Right lung (tissue), 5 donors: ENCODE results near the gene BRD9. TPM values are rescaled to one million over a fixed set of nuclear protein-coding genes. Genes with fewer than 3 reads are reported as not detected.
"Not testable (repeated sequence)": the region's sequence is repeated elsewhere in the genome, so short reads cannot be mapped to it uniquely, and the experiment has no call there.

Source experiments
- DNase-seq, 2 donors: peaks; one replicate each; pipeline ENCODE4 v3.0.0-alpha.2; 2013
- polyA plus RNA-seq, 5 donors: library from polyadenylated mRNA; unstranded; fragments of 120-200 nt; gene quantifications; one replicate each; pipeline versions ENCODE4 v1.2.1 to v1.2.3, GENCODE V29; 2013; ENCODE audit warnings: inconsistent platforms in 1 of 5, low replicate concordance in 1 of 5; ENCODE audit not compliant: insufficient read length in 5 of 5, insufficient read depth in 1 of 5

The BRD9 gene
- polyA plus RNA-seq, 5 donors = 43.0 to 53.8 (median 49.0) TPM

DNA sequence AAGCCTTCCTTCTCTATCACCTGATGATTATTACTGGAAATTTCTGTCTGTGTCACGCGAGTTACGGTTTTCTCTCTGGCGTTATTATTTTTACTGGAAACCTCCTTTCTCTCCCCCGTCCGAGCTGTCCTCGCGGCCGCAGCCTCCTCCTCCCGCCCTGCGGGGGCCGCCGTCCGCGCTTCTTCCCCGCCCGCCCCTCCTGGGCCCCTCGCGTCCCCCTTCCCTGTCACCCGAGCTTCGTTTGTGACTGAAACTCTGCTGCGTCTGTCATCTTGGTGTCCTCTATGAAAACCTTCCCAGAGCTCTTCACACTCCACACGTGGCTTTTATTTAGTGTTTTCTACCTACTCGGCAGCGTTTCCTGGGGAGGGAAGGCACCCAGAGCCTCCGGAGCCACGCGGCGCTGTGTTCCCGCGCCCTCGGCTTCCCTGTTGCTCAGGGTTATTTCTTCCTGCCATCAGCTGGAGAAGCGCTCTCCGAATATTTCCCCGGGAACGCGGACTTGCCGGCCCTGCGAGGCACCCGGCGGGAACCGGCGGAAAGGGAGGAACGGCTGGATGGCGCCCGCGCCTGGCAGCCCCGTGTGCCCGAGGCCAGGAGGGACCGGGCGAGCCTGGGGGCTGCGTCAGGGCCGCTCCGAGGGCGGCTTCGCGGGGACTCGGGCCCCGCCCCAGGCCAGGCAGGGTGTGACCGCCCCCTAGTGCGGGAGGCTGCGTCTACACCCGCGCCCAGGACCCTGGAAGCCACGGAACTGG is 34.0 kb upstream of the BRD9 start:
- peak; percentile 40 to 42 for DNase-seq

DNA sequence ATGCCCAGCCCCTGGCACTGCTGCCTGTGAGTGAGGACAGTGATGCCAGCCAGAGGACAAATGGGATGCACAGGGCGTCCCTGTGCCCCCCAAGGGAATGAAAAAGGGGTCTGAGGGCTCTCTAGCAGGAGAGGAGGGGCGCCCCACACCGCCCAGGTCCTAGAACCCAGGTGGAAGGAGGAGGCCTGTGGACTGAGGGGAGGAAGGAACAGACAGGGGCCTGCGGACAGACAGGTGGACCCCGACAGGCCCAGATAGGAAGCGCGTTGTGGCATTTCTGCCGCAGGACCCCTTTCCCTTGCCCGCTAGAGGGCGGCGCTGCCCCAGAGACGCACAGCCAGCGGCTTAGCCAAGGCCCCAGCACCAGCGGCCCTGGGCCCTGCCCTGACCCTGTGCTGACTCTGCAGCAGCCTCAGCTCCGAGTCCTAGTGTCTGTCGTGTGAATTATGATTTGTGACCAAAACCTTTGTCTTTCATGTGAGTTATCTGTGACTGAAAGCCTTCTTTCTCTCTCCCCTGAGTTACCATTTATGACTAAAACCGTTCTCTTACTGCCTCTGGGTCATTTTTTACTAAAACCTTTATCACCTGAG is 30.8 kb upstream of the BRD9 start:
- peak; percentile 59 to 70 for DNase-seq

DNA sequence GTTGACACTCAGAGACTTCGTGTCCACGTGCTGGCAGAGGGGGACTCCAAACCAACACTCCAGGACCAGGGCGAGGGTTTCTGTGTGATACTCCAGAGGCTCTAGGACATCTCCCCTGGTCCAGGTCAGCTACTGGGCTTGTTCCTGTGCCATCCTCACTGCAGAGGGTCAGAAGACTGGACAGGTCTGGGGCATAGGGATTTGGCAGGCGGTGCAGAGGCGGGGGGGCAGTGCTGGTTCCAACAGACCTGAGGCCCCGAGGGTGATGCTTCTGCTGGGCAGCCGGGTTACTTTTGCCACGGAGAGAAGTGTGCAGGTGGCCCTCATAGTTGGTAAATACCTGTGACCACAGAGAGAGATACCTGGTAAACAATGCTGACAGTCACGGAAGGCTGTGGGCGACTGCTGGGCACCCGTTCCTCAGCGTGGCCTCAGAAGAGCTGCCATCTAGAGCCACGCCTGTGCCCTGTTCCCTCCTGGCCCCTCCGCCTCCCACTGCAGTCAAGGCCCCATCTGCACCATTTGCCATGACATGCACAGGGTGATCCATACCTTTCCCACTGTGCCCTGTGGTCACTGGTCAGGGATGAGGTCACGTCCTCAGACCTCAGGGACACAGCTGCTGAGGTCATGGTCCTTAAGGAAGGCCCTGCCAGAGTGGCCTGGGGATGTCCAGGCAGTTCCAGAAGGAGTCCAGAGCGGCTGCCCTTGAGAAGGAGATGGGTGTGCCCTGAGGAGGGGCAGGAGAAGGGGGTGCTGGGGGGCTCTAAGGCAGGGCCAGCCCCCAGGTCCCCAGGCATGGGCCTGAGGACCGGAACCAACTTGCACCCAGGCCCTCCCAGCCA is 30.1 kb upstream of the BRD9 start:
- DNase-seq = no peak

DNA sequence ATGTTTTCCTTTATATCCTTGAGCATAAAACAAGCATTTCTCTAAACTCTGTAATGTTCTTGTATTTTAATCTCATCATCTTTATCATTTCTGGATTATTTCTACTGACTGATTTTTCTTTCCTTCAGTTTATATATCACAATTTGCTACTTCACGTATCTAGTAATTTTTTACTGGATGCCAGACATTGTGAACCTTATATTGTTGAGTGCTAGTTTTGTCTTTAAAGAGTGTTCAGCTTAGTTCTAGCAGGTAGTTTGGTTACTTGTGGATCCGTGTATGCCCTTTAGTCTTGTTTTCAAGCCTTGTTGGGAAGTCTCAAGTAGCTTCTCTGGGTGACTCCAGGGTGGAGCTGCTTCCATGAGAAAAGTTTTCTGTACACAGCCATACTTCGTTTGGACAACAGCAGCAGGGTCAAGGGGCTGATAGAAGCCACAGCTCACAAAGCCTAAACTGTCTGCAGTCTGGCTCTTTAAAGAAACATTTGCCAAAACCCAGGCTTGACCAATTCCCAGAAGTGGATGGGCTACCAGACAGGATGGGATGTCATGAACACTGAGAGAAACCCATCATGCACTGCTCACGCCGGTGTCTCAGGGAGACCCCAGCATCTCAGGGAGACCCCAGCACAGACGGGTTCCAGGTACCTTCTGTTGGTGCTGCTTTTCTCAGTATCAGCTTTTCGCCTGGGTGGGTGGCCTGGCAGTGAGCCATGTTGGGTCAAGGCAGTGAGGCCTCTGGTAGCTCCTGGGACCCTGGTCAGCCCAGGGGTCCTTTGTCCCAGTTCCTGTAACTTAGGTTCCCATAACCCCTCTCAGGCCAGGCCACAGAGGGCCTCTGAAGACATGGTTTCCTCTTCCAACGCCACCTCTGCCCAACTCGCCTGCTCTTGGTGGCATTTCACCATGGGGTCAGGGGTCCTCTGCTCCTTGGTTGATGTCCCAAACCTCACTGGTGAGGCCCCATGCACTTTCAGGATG is 29.1 kb upstream of the BRD9 start:
- DNase-seq = no peak

DNA sequence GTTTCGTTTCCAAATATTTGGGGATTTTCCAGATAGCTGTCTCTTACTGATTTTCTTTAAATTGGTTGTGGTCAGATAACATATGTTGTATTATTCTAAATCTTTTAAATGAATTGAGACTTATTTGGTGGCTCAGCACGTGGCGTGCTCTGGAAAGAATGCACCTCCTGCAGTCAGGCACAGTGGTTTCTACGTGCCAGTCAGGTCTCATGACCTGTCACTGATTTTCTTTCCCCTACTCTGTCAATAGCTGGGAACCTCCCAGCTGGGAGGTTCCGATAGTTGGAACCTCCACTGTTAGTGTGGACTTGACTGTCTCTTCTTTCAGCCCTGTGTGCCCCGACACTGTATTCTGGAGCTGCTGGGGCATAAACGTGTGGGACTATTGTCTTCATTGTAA is 27.7 kb upstream of the BRD9 start:
- DNase-seq = no peak

DNA sequence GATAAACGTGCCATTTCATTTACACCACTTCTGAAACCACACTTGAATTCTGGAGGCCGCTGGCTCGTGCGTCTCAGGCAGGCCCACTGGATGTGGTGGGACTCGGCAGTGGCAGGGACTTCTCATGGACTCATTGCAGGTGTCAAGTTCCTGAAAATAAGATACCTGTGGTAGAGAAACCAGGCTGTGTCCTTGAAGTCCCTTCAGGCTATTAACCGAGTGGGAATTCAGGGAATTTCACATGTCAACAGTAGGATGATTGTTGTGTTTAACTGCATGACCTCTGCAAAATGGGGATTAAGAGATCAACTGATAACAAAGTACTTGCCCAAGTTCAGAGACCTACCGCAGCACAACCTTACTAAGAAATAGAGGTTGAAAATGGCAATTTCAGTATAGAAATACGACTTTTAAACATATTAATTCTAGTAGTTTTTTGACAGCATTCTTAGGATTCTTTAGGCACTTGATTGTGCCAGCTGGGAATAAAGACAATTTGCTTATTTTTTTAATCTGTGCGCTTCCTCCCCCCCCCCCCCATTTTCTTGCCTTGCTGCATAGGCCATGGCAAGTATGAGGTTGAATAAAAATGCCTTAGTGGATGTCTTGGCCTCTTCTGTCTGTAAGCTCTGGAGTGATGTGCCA is 26.9 kb upstream of the BRD9 start:
- no peak for DNase-seq

DNA sequence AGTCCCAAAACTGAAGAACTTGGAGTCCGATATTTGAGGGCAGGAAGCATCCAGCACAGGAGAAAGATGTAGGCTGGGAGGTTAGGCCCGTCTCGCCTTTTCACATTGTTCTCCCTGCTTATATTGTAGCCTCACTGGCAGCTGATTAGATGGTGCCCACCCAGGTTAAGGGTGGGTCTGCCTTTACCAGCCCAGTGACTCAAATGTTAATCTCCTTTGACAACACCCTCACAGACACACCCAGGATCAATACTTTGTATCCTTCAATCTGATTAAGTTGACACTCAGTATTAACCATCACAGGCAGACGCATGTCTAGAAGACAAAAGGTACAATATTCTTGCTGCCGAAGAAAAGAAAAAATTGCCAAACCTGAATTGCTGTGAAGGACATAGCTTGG is 26.1 kb upstream of the BRD9 start:
- DNase-seq = not testable (repeated sequence)

DNA sequence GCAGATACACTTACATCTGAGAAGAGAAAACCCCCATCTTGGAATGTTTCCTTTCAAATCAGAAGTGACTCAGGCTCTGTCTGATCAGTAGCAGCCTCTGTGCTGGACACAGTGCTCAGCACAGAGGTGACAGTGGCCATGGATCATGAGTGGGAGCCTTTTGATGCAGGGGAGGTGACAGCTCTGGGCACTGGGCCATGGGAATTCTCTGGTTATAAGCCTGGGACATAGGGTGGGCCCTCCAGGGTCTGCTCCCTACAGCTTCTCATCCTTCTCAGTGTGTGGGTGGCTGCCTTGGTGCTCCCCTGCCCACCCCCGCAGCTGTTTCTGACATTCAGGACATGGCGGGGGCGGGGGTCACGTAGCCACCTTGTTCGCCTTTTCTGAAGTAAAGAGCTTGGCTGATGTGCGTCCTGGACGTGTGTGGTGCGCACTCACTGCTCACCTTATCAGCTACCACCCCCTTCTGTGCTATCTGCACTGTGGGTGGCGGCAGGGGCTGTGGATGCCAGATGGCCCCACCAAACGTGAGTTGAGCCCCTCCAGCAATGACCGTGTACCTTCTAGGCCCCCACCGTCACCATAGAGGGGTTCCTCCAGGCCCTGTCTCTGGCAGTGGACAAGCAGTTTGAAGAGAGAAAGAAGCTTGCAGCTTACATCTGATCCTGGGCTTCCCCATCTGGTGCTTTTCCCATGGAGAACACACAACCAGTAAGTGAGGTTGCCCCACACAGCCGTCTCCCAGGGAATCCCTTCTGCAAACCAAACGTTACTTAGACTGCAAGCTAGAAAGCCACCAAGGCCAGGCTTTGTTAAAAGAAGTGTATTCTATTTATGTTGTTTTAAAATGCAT is 24.1 kb upstream of the BRD9 start:
- DNase-seq = no peak

DNA sequence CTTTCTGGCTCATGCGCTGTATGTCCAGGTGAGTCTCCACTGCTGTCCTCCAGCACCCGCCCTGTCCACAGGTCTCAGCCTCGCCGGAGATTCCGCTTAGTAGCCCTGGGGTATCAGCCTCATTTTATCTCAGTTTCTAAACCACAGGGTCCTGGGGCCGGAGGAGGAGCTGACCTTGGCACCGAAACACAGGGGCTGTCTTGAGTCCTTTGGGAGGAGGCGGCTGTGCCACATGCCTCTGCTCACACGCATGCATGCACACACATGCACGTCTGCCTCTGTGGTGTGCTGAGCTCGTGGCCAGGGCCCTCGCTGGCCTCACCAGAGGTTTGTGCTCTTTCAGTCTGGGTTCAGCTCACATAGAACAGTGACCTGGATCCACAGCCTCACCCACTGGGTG is 23.3 kb upstream of the BRD9 start:
- no peak for DNase-seq

DNA sequence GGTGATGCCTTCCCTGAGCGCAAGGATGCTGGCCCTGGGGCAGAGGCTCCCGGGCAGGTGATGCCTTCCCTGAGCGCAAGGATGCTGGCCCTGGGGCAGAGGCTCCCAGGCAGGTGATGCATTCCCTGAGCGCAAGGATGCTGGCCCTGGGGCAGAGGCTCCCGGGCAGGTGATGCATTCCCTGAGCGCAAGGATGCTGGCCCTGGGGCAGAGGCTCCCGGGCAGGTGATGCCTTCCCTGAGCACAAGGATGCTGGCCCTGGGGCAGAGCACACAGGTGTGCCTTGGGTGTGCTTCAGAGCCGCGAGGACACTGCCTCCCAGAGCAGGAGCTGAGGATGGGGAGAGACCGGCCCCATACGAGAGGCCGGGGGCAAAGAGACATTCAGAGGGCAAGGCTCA is 22.7 kb upstream of the BRD9 start:
- not testable (repeated sequence) for DNase-seq

DNA sequence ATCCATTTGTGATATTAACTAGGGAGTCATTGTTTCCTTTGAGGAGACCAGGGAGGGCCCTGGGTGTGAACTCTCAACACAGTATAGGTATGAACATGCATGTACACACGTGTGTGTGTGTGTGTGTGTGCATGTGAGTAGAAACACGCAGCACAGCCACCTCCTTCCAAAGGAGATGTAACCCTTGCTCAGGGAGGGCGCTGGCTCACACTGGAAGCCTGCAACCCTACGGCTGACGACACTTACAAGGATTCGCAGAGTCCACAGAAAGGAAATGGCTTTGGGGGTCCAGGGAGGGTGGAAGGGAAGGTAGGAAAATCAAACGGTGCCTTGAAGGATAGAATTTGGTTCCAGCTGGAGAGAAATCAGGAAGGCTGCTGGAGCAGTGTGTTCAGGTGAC is 22.0 kb upstream of the BRD9 start:
- no peak for DNase-seq

DNA sequence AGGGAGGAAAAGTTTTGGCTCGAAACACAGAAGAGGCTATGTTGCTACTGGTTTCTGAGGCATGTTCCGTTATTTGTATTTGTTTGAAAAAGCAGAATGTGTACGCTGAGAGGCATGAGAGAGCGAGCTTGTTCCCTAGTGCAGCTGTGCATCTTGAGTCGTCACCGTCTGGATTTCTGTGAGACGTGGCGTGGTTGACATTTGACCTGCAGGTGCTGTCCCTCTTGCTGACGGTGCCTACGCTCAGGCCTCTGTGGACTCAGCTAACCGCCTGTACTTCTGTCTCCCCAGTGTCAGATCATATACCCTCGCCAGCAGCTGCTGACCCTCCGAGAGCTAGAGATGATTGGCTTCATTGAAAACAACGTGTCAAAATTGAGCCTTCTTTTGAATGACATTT is 21.6 kb upstream of the BRD9 start:
- DNase-seq = no peak

DNA sequence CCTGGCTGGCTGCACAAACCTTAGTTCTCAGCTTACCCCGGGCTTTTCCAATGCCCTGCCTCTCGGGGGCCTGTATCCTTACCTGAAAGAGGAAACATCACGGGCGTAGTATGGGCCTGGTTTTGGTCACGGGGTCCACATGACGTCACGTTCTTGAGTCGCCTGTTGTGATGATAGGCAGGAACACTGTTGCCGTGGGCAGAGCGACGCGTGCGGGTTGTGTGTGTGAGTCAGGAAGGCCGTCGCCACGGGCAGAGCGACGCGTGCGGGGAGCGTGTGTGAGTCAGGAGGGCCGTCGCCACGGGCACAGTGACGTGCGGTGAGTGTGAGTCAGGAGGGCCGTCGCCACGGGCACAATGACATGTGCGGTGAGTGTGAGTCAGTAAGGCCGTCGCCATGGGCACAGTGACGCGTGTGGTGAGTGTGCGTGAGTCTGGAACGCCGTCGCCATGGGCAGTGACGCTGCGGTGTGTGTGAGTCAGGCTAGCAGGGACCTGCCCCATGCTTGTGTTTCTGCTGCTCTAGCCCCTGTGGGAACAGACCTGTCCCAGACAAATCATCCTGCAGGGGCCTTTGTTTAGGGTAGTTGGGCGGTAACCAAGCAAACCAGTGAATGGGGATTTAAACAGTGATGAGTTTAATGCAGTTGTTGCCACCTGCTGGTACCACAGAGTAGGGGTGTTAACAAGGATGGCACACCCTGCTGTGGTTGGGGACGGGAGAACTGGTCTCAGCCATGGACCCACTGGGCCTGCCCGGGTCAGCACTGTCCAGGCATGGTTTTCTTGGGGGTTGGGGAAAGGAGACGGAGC is 19.9 kb upstream of the BRD9 start:
- no peak for DNase-seq

DNA sequence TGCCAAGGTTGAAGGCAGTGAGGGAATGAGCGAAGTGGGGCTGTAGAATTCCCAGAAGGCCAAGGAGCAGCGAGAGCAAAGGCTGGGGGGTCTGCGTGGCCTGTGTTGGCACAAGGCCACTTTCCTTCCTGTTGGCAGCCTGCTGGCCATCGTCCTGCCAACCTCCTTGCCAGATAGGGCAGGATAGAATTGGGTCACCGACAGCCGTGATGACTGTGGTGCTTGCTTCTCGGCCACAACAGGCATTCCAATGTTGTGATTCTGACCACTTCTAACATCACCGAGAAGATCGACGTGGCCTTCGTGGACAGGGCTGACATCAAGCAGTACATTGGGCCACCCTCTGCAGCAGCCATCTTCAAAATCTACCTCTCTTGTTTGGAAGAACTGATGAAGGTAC is 19.0 kb upstream of the BRD9 start:
- no peak for DNase-seq

DNA sequence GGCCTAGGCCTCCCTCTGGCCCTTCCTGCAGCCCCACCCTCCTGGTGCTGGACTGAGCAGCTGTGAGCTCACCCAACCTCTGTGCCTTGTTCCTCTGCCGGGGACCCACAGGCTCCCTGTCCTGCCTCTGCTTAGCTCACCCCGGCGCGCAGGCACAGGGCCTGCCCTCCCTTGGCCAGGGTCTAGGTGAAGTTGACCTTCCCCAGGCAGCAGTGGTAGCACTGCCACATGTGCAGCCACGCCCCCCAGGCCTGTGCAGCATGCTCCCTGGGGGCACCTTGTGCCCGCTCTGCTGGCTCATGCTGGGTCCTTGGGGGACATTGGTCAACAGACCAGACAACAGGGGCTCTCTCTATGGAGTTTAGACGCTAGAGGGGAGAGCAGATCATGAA is 18.2 kb upstream of the BRD9 start:
- no peak for DNase-seq

DNA sequence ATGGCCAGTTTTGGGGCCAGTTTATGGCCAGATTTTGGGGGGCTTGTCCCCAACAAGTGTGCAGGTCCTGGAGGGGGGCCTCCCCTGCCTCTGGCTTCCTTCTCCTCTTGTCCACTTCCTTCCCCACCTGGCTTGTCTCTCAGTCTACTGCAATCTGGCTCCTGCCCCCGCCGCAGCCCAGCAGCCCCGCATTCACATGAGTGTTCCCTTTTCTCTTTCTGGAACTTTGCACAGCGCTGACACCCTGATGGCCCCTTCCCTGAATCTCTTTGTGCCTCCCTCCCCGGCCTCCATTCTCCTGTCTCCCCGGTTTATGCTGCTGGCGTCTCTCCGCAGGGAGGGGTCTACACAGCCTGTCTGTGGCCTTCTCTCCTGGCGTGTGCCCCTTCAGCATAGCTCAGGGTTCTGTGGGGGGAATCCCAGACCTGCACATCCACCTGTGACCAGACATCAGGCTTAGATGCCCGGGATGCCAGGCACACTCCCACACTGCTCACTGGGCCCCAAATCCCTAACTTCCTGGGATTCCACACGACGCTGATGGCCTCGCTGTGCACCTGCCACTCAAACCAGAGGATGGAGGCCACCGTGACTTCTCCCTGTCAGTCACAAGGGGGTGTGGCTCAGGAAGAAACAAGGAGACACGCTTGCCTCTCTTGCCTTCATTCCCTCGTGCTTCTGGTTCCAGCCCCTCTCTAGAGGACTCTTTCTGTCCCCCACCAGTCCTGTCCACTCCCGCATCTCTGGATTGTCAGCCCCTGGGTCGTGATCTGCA is 17.6 kb upstream of the BRD9 start:
- DNase-seq = no peak

DNA sequence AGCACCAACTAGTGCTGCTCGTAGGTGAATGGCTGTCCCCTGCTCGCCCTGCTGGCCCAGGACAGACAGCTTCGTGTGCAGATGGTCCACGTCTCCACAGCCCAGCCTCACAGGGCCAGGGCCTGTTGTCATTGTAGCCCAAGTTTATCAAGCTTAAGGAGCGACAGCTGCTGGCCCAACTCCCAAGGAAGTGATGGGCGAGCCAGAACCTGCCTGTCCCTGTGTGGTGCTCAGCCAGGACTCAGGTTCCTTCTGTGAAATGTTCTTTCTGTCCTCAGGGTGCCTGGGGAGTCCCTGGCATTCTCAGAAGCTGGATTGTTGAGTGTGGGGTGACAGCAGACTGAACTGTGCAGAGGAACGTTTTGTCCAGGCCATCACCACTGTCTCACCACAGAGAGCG is 16.5 kb upstream of the BRD9 start:
- DNase-seq = no peak

DNA sequence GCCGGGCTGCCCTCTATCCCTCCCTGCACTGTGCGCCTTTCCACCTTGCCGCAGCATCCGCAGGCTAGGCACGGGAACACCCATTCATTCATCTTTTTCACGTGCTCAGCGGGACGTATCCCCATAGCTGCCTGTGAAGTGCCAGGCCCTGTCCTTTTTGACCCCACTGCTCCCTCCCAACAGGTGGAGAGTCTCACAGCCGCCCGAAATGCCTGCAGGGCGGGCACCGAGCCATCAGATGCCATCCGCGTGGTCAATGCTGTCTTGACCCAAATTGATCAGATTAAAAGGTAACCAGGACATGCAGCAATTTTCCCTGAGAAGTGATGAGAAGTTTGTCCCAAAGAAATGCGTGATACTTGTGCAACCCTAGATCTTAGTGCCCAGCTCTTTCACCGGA is 15.6 kb upstream of the BRD9 start:
- DNase-seq = no peak
